GM12873 (cell line): ENCODE measurements around the gene RPLP1.

Experiments used
- TF ChIP-seq, protein P1 (sequence below): IDR thresholded peaks from 2 replicates; pipeline ENCODE4 v1.5.1; 2012; ENCODE audit warnings: low read depth, mild to moderate bottlenecking, moderate library complexity, low read length, control low read depth; ENCODE audit not compliant: insufficient read depth; ENCODE audit errors: missing control alignments

RPLP1 gene

DNA sequence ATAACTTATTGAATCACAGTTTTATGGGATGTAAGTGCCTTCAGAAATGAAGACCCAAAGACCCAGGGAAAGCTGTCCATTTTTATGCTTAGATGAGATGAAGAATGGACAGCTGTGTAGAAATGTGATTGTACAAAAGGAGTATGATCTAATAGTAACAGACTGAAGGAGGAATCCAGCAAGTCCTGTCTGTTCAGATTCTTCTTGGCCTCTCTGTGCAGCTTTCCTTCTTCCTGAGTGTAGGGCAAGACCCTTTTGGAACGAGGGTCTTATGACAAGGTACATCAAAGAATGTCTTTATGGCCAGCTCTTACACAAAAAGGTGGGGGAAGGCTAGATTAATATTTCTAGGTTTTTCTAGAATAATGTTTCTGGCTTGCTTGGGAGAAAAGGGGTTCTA is 39.9 kb upstream of the RPLP1 start:
- TF ChIP-seq, protein P1, sequence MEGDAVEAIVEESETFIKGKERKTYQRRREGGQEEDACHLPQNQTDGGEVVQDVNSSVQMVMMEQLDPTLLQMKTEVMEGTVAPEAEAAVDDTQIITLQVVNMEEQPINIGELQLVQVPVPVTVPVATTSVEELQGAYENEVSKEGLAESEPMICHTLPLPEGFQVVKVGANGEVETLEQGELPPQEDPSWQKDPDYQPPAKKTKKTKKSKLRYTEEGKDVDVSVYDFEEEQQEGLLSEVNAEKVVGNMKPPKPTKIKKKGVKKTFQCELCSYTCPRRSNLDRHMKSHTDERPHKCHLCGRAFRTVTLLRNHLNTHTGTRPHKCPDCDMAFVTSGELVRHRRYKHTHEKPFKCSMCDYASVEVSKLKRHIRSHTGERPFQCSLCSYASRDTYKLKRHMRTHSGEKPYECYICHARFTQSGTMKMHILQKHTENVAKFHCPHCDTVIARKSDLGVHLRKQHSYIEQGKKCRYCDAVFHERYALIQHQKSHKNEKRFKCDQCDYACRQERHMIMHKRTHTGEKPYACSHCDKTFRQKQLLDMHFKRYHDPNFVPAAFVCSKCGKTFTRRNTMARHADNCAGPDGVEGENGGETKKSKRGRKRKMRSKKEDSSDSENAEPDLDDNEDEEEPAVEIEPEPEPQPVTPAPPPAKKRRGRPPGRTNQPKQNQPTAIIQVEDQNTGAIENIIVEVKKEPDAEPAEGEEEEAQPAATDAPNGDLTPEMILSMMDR = no peak

DNA sequence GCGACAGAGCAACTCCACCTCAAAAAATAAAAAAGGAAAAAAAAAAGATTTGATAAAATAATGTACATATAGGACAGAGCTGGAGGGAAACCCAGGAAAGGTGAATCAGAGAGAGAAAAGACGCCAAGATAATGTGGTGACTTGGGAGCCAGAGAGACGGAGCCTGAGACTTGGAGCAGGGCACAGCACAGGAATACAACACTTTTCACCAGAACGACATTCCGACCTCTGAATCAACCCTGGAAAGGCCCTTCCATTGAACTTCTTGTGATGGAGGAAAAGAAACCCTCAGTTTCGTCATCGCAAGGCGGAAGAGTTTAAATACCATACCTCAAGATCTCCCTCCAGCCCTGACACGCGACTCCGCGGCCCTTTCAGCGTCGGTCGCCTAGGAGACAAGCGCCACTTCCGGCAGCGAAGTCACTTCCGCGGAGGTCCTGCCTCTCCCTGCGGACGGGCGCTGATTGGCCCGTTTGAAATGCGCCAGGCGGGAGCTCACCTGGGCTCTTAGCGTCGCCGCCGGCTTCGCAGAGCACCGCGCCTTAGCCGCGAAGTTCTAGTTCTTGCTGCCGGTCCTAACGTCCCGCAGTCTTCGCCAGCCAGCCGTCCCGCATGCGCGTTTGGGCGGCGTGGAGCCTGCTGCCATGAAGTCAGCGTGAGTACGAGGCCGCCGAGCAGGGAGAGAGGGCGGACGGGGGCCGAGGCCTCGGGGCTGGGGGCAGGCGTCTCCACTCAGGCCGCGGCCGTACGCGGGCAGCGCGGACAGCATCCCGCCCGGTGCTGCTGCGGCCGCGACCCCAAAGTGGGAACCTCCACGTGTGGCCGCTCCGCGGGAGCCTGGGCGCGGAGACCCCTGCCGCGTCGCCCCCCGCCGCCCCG is 38.6 kb upstream of the RPLP1 start, which contains the start of gene KIF23:
TSS of gene KIF23 (plus strand) at position 528 of the 879 bp plus-strand sequence. CDS start at position 645, 117 bp downstream.
- TF ChIP-seq, protein P1 = no peak

DNA sequence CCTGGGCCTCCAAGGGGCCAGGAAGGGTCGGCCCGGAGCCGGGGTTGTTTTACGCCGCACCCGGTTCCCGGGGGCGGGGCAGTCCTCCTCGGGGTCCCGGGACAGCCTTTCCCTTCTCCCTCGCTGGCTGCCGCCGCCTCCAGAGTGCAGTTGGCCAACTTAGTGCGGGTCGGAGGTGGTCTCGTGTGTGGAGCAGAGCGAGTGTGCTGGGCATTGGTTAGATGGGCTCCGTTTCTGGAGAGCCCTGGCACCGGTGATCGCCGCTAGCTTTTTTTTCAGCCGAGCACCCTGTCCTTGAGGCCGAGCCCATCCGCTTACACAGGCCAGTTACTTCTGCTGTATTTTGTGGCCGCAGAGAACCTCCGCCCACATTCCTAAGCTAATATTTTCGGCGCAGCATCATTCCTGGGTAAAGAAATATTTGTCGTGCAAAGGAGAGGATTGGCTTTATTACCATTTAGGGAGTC is 37.9 kb upstream of the RPLP1 start:
- TF ChIP-seq, protein P1 = no peak

DNA sequence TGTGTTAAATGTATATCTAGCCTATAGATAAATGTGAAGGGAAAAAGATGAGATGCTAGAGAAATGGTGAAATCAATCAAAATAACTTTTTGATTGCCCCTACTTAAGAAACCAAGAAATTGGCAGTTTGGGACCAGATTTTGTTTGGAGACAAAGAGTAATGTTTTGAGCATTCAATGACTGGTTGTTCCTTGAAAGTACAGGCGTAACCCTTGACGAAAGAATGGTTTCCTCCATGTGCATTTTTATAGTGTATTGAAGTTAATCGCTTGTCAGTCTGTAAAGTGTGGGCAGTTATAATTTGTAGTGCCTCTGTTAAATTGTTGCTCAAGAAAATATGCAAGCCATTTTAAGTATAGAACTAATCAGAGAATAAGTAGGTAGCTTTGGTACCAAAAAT is 37.2 kb upstream of the RPLP1 start:
- TF ChIP-seq, protein P1 = no peak

DNA sequence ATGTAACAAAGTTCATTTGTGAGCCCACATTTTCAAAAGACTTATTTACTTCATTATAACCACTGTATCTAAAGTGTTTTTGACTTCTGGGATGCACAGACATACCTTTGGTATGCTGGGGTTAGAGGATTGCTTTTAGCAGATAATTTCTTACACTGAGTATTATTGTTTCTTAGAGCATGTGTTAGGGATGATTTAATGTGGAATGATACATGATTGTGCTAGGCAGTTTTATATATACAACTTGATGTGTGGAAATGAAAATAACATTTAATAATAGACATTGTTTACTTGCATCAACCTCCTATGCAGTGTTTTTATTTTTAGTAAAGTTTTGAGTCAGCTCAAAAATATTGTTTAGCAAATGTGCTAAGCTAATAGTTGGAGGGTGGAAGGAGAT is 35.0 kb upstream of the RPLP1 start:
- TF ChIP-seq, protein P1 = no peak

DNA sequence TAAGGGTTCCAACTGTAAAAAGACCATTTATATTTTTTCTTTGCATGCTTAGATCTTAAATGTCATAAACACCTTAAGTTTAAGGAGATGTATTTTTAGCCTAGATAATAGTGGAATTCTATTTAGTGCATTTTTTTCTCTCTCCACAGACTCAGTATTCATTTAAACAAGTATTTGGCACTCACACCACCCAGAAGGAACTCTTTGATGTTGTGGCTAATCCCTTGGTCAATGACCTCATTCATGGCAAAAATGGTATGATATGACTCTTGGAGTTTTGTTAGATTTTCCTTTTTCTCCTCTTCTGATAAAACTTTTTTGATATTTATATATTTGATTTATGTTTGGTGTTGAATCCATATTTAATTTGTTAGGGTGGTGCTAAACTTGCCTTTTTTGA is 31.1 kb upstream of the RPLP1 start:
- TF ChIP-seq, protein P1 = no peak

DNA sequence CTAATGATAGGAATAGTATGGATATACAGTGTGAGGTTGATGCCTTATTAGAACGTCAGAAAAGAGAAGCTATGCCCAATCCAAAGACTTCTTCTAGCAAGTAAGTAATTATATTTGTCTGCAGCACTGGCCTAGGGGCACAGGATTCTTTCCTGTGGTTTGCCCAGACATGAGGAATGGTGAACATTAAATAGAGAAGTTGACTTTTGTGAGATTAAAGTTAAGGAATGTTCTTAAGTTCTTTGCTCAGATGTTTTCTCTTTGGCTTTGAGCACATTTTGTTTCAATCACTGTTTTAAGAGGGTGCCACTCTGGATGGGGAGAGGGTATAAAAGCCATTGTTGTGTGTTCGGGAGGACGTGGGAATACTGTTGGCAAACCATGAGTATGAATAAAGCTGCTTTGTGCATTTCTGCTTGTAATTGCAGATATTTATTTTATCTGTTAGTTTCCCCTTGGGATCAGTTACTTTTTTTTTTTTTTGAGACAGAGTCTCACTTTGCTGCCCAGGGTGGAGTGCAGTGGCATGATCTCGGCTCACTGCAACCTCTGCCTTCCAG is 30.2 kb upstream of the RPLP1 start:
- TF ChIP-seq, protein P1 = no peak
